CD8-positive, alpha-beta memory T cell (primary cell): ENCODE measurements around the gene RPN2. TPM values are rescaled to one million over a fixed set of nuclear protein-coding genes. Genes with fewer than 3 reads are reported as not detected.

Experiments used
- CTCF ChIA-PET: fragments of 350-600 bp; sonication (Branson Sonifier 250); formaldehyde crosslinking; loops from one replicate; lab custom pipeline; 2021; ENCODE audit warnings: antibody characterized with exemption; lab: Charles Lee
- POLR2A ChIA-PET: fragments of 350-600 bp; sonication (Branson Sonifier 250); formaldehyde crosslinking; loops from one replicate; lab custom pipeline; 2021; ENCODE audit warnings: antibody characterized with exemption; lab: Charles Lee
- DNase-seq, 5 donors: peaks; one replicate each; pipeline versions ENCODE4 v3.0.0 to v3.0.0-alpha.2; 2020 to 2022; ENCODE audit warnings: mixed read lengths in 1 of 5
- H3K27ac ChIP-seq: one replicate; pipeline ENCODE4 v1.7.0; 2013; ENCODE audit warnings: low read depth, mild to moderate bottlenecking, low read length, moderate library complexity
- H3K27me3 ChIP-seq: 2 replicates; pipeline ENCODE4 v1.7.0; 2013; ENCODE audit warnings: low read length, mild to moderate bottlenecking; ENCODE audit not compliant: insufficient read depth, poor library complexity, severe bottlenecking
- H3K36me3 ChIP-seq: 2 replicates; pipeline ENCODE4 v1.7.0; 2013; ENCODE audit warnings: mild to moderate bottlenecking, low read length, moderate library complexity; ENCODE audit not compliant: insufficient read depth
- H3K4me1 ChIP-seq: 2 replicates; pipeline ENCODE4 v1.7.0; 2013; ENCODE audit warnings: mild to moderate bottlenecking, low read length, moderate library complexity; ENCODE audit not compliant: insufficient read depth
- H3K4me3 ChIP-seq: 2 replicates; pipeline ENCODE4 v1.7.0; 2013; ENCODE audit warnings: mild to moderate bottlenecking, low read length
- H3K9me3 ChIP-seq: 2 replicates; pipeline ENCODE4 v1.7.0; 2013; ENCODE audit warnings: mild to moderate bottlenecking, low read length
- H3K27ac Mint-ChIP-seq, 8 donors: one replicate each; pipeline ENCODE4 v1.8.0; 2020 to 2021; ENCODE audit warnings: mixed read lengths in 8 of 8, mild to moderate bottlenecking in 6 of 8, inconsistent platforms in 3 of 8, moderate library complexity in 3 of 8
- H3K27me3 Mint-ChIP-seq, 2 donors: one replicate each; pipeline ENCODE4 v1.8.0; 2020 to 2021; ENCODE audit warnings: mixed read lengths in 2 of 2, mild to moderate bottlenecking in 1 of 2, moderate library complexity in 1 of 2
- H3K36me3 Mint-ChIP-seq, 3 donors: one replicate each; pipeline ENCODE4 v1.8.0; 2020 to 2021; ENCODE audit warnings: mixed read lengths in 3 of 3, inconsistent platforms in 1 of 3, mild to moderate bottlenecking in 1 of 3
- H3K4me1 Mint-ChIP-seq, 3 donors: one replicate each; pipeline ENCODE4 v1.8.0; 2020 to 2021; ENCODE audit warnings: mixed read lengths in 3 of 3, inconsistent platforms in 1 of 3, mild to moderate bottlenecking in 1 of 3
- H3K4me3 Mint-ChIP-seq, 7 donors: one replicate each; pipeline ENCODE4 v1.8.0; 2020 to 2021; ENCODE audit warnings: mixed read lengths in 7 of 7, mild to moderate bottlenecking in 6 of 7, moderate library complexity in 4 of 7, inconsistent platforms in 2 of 7
- H3K9me3 Mint-ChIP-seq, 5 donors: one replicate each; pipeline ENCODE4 v1.8.0; 2020 to 2022; ENCODE audit warnings: mixed read lengths in 5 of 5, mild to moderate bottlenecking in 3 of 5, moderate library complexity in 2 of 5, inconsistent platforms in 1 of 5
- polyA plus RNA-seq: library from polyadenylated mRNA; unstranded; fragments of 300-500 nt; fragmentation: Illumina TruSeq; gene quantifications from one replicate; pipeline ENCODE4 v1.2.3, GENCODE V29; 2021
- total RNA-seq, 2 experiments: library from RNA; stranded (reverse); gene quantifications; one replicate each; pipeline ENCODE4 v1.2.3, GENCODE V29; 2021

Gene RPN2
- total and polyA plus RNA-seq, 3 experiments from 2014 or later, result 155 to 281 (median 164) TPM

GRCh38 chr20:37220731-37221130 is 41.6 kb downstream of the RPN2 start:
- no peaks in the 10 kb centered on the region for H3K27me3 ChIP-seq
- H3K4me3 ChIP-seq, result no peak overlapping the region
- no peaks in the 10 kb centered on the region for H3K4me1 ChIP-seq
- Mint-ChIP-seq H3K4me1 (peaks cover 1 to 5% (median 4%) of the 10 kb centered on the region in 3 donors), H3K27ac (no peak overlapping the region), H3K36me3 (peaks cover 0 to 90% (median 26%) of the 10 kb centered on the region in 3 donors), H3K4me3 (no peak overlapping the region), H3K27me3 (no peaks in the 10 kb centered on the region), H3K9me3 (no peaks in the 10 kb centered on the region)
- H3K36me3 ChIP-seq, result peaks cover 42% of the 10 kb centered on the region
- no peak overlapping the region for H3K27ac ChIP-seq
- H3K9me3 ChIP-seq, result no peaks in the 10 kb centered on the region
- POLR2A ChIA-PET, result no interaction called here
- CTCF ChIA-PET, result no interaction called here
- no peak for DNase-seq

GRCh38 chr20:37222086-37222485 is 43.0 kb downstream of the RPN2 start:
- ChIA-PET CTCF (interaction anchor here (1.7 kb wide), 1 partner anchor 45 kb away, joined by 3 read pairs; no protein-coding TSS in a partner anchor), POLR2A (no interaction called here)
- H3K27ac ChIP-seq, result no peak overlapping the region
- H3K36me3 ChIP-seq, result peaks cover 55% of the 10 kb centered on the region
- peak overlapping the region in 1 of 8 donors; percentile 46 for H3K27ac Mint-ChIP-seq
- peaks cover 0 to 92% (median 25%) of the 10 kb centered on the region in 3 donors for H3K36me3 Mint-ChIP-seq
- no peaks in the 10 kb centered on the region for H3K27me3 ChIP-seq
- H3K4me1 ChIP-seq, result no peaks in the 10 kb centered on the region
- H3K4me3 ChIP-seq, result no peak overlapping the region
- no peaks in the 10 kb centered on the region for H3K9me3 ChIP-seq
- H3K27me3 Mint-ChIP-seq, result no peaks in the 10 kb centered on the region
- no peaks in the 10 kb centered on the region for H3K9me3 Mint-ChIP-seq
- H3K4me3 Mint-ChIP-seq, result no peak overlapping the region
- DNase-seq, result no peak
- H3K4me1 Mint-ChIP-seq, result peaks cover 1 to 5% (median 4%) of the 10 kb centered on the region in 3 donors

- H3K4me3 ChIP-seq, result no peak overlapping the region
- H3K36me3 ChIP-seq, result peaks cover 64% of the 10 kb centered on the region
- no peak overlapping the region for H3K27ac ChIP-seq
- H3K9me3 Mint-ChIP-seq, result no peaks in the 10 kb centered on the region
- POLR2A ChIA-PET, result no interaction called here
- H3K4me3 Mint-ChIP-seq, result no peak overlapping the region
- no peaks in the 10 kb centered on the region for H3K9me3 ChIP-seq
- no peaks in the 10 kb centered on the region for H3K4me1 ChIP-seq
- H3K27ac Mint-ChIP-seq, result peak overlapping the region in 1 of 8 donors; percentile 18
- peaks cover 0 to 93% (median 29%) of the 10 kb centered on the region in 3 donors for H3K36me3 Mint-ChIP-seq
- CTCF ChIA-PET, result interaction anchor here (1.7 to 1.8 kb wide), 2 partner anchors 27 to 46 kb away, joined by 3 to 5 read pairs; no protein-coding TSS in a partner anchor
- no peaks in the 10 kb centered on the region for H3K27me3 Mint-ChIP-seq
- no peaks in the 10 kb centered on the region for H3K27me3 ChIP-seq
- H3K4me1 Mint-ChIP-seq, result peaks cover 1 to 5% (median 4%) of the 10 kb centered on the region in 3 donors
- no peak for DNase-seq
Observed at GRCh38 chr20:37223053-37223452, 43.9 kb downstream of the RPN2 start.

GRCh38 chr20:37225146-37225545 is 46.0 kb downstream of the RPN2 start:
- H3K4me3 Mint-ChIP-seq, result no peak overlapping the region
- ChIA-PET CTCF (no interaction called here), POLR2A (interaction anchor here (1.0 kb wide), 1 partner anchor 338 kb away, joined by 3 read pairs; no protein-coding TSS in a partner anchor)
- no peaks in the 10 kb centered on the region for H3K27me3 Mint-ChIP-seq
- DNase-seq, result no peak
- H3K9me3 Mint-ChIP-seq, result no peaks in the 10 kb centered on the region
- peaks cover 0 to 95% (median 24%) of the 10 kb centered on the region in 3 donors for H3K36me3 Mint-ChIP-seq
- no peaks in the 10 kb centered on the region for H3K27me3 ChIP-seq
- H3K27ac ChIP-seq, result no peak overlapping the region
- H3K36me3 ChIP-seq, result peaks cover 76% of the 10 kb centered on the region
- H3K27ac Mint-ChIP-seq, result peak overlapping the region in 1 of 8 donors; percentile 17
- peaks cover 0 to 1% (median 0%) of the 10 kb centered on the region in 3 donors for H3K4me1 Mint-ChIP-seq
- no peaks in the 10 kb centered on the region for H3K9me3 ChIP-seq
- no peaks in the 10 kb centered on the region for H3K4me1 ChIP-seq
- H3K4me3 ChIP-seq, result no peak overlapping the region

GRCh38 chr20:37226889-37227288 is 47.8 kb downstream of the RPN2 start:
- Mint-ChIP-seq H3K9me3 (no peaks in the 10 kb centered on the region), H3K4me1 (peaks cover 0 to 1% (median 0%) of the 10 kb centered on the region in 3 donors), H3K36me3 (peaks cover 0 to 99% (median 26%) of the 10 kb centered on the region in 3 donors), H3K27me3 (no peaks in the 10 kb centered on the region), H3K27ac (no peak overlapping the region), H3K4me3 (no peak overlapping the region)
- ChIA-PET POLR2A (no interaction called here), CTCF (no interaction called here)
- no peak overlapping the region for H3K27ac ChIP-seq
- H3K4me3 ChIP-seq, result no peak overlapping the region
- no peaks in the 10 kb centered on the region for H3K4me1 ChIP-seq
- peaks cover 86% of the 10 kb centered on the region for H3K36me3 ChIP-seq
- no peaks in the 10 kb centered on the region for H3K9me3 ChIP-seq
- no peaks in the 10 kb centered on the region for H3K27me3 ChIP-seq
- no peak for DNase-seq

GRCh38 chr20:37228082-37228481 is 49.0 kb downstream of the RPN2 start:
- H3K4me1 ChIP-seq, result no peaks in the 10 kb centered on the region
- no peak overlapping the region for H3K4me3 ChIP-seq
- Mint-ChIP-seq H3K27ac (peak overlapping the region in 2 of 8 donors; percentile 55 to 69), H3K4me1 (peaks cover 0 to 1% (median 0%) of the 10 kb centered on the region in 3 donors), H3K36me3 (peaks cover 4 to 99% (median 33%) of the 10 kb centered on the region in 3 donors), H3K4me3 (no peak overlapping the region), H3K9me3 (no peaks in the 10 kb centered on the region), H3K27me3 (no peaks in the 10 kb centered on the region)
- no peak overlapping the region for H3K27ac ChIP-seq
- POLR2A ChIA-PET, result no interaction called here
- H3K27me3 ChIP-seq, result no peaks in the 10 kb centered on the region
- H3K9me3 ChIP-seq, result no peaks in the 10 kb centered on the region
- CTCF ChIA-PET, result no interaction called here
- peaks cover 85% of the 10 kb centered on the region for H3K36me3 ChIP-seq
- DNase-seq, result no peak

- Histone ChIP-seq H3K36me3 (peaks cover 84% of the 10 kb centered on the region), H3K9me3 (no peaks in the 10 kb centered on the region), H3K27ac (no peak overlapping the region), H3K4me1 (no peaks in the 10 kb centered on the region), H3K4me3 (no peak overlapping the region), H3K27me3 (no peaks in the 10 kb centered on the region)
- no peaks in the 10 kb centered on the region for H3K27me3 Mint-ChIP-seq
- H3K36me3 Mint-ChIP-seq, result peaks cover 4 to 99% (median 31%) of the 10 kb centered on the region in 3 donors
- H3K9me3 Mint-ChIP-seq, result no peaks in the 10 kb centered on the region
- peaks cover 0 to 1% (median 0%) of the 10 kb centered on the region in 3 donors for H3K4me1 Mint-ChIP-seq
- DNase-seq, result no peak
- no peak overlapping the region for H3K27ac Mint-ChIP-seq
- H3K4me3 Mint-ChIP-seq, result no peak overlapping the region
- POLR2A ChIA-PET, result no interaction called here
- CTCF ChIA-PET, result no interaction called here
Observed at GRCh38 chr20:37228656-37229055, 49.5 kb downstream of the RPN2 start.

- H3K4me1 ChIP-seq, result no peaks in the 10 kb centered on the region
- Mint-ChIP-seq H3K27me3 (no peaks in the 10 kb centered on the region), H3K4me3 (no peak overlapping the region), H3K9me3 (no peaks in the 10 kb centered on the region), H3K4me1 (peaks cover 0 to 1% (median 0%) of the 10 kb centered on the region in 3 donors), H3K27ac (peak overlapping the region in 3 of 8 donors; percentile 20 to 67 (median 43)), H3K36me3 (peaks cover 9 to 99% (median 31%) of the 10 kb centered on the region in 3 donors)
- POLR2A ChIA-PET, result no interaction called here
- H3K9me3 ChIP-seq, result no peaks in the 10 kb centered on the region
- no peak overlapping the region for H3K4me3 ChIP-seq
- no peak overlapping the region for H3K27ac ChIP-seq
- peaks cover 84% of the 10 kb centered on the region for H3K36me3 ChIP-seq
- no peaks in the 10 kb centered on the region for H3K27me3 ChIP-seq
- DNase-seq, result no peak
- CTCF ChIA-PET, result no interaction called here
Observed at GRCh38 chr20:37229357-37229756, 50.2 kb downstream of the RPN2 start.
